AG04450 (cell line): Measurements from ENCODE around the gene CLNK. TPM values are rescaled to one million over a fixed set of nuclear protein-coding genes. Genes with fewer than 3 reads are reported as not detected.

Source experiments
- CTCF ChIA-PET: fragments of 300-600, 350-600 bp; formaldehyde crosslinking; extraction: SDS; loops from one replicate; lab custom pipeline; 2022; ENCODE audit warnings: antibody characterized with exemption, inconsistent platforms; lab: Charles Lee
- POLR2A ChIA-PET: fragments of 350-600 bp; formaldehyde crosslinking; extraction: SDS; loops from one replicate; lab custom pipeline; 2021; ENCODE audit warnings: antibody characterized with exemption, inconsistent platforms; lab: Yijun Ruan, JAX
- DNase-seq: peaks from one replicate; pipeline ENCODE4 v3.0.0-alpha.2; 2011; ENCODE audit warnings: low read depth, low spot score
- H3K27ac ChIP-seq: one replicate; pipeline ENCODE4 v1.5.1; 2012; ENCODE audit warnings: low read depth, low read length, control low read depth
- H3K27me3 ChIP-seq: one replicate; pipeline ENCODE4 v1.6.0; 2012; ENCODE audit warnings: low read length; ENCODE audit not compliant: control insufficient read depth, insufficient read depth
- H3K4me3 ChIP-seq: 2 replicates; pipeline ENCODE4 v1.5.1; 2011; ENCODE audit warnings: mild to moderate bottlenecking, low read depth, low read length, control low read depth
- H3K9me3 ChIP-seq: 2 replicates; pipeline ENCODE4 v1.5.1; 2012; ENCODE audit warnings: low read length; ENCODE audit not compliant: control insufficient read depth, insufficient read depth
- CTCF ChIP-seq: IDR thresholded peaks from 2 replicates; pipeline ENCODE4 v1.5.1; 2011; ENCODE audit warnings: low read depth, low read length, control low read depth, inconsistent platforms
- polyA plus RNA-seq: library from polyadenylated mRNA; depleted of rRNA; stranded (reverse); fragments of >200 nt; gene quantifications from 2 replicates; pipeline ENCODE4 v1.2.3, GENCODE V29; 2011

CLNK gene
- polyA plus RNA-seq, 1 experiment, result not detected

GRCh38 chr4:10502717-10503116, 181.9 kb downstream of the CLNK start:
- Histone ChIP-seq H3K9me3 (no peaks in the 10 kb centered on the region), H3K4me3 (no peak overlapping the region), H3K27ac (no peak overlapping the region), H3K27me3 (no peaks in the 10 kb centered on the region)
- DNase-seq, result no peak
- TF ChIP-seq CTCF, result no peak
- ChIA-PET CTCF (no interaction called here), POLR2A (no interaction called here)

GRCh38 chr4:10500776-10501175, 183.8 kb downstream of the CLNK start:
- H3K9me3 ChIP-seq, result no peaks in the 10 kb centered on the region
- no peak overlapping the region for H3K27ac ChIP-seq
- peaks cover 3% of the 10 kb centered on the region for H3K27me3 ChIP-seq
- DNase-seq, result no peak
- H3K4me3 ChIP-seq, result no peak overlapping the region
- POLR2A ChIA-PET, result no interaction called here
- CTCF ChIA-PET, result no interaction called here
- TF ChIP-seq CTCF, result no peak

GRCh38 chr4:10496200-10496599, 188.4 kb downstream of the CLNK start:
- no peak for DNase-seq
- H3K9me3 ChIP-seq, result no peaks in the 10 kb centered on the region
- POLR2A ChIA-PET, result no interaction called here
- no peak overlapping the region for H3K27ac ChIP-seq
- H3K27me3 ChIP-seq, result peaks cover 4% of the 10 kb centered on the region
- H3K4me3 ChIP-seq, result no peak overlapping the region
- no peak for TF ChIP-seq CTCF
- CTCF ChIA-PET, result interaction anchor here (1.5 kb wide), 1 partner anchor 36 kb away, joined by 4 read pairs; no protein-coding TSS in a partner anchor

GRCh38 chr4:10495651-10496050, 188.9 kb downstream of the CLNK start:
- CTCF ChIA-PET, result no interaction called here
- TF ChIP-seq CTCF, result no peak
- Histone ChIP-seq H3K4me3 (no peak overlapping the region), H3K27me3 (peaks cover 5% of the 10 kb centered on the region), H3K27ac (no peak overlapping the region), H3K9me3 (no peaks in the 10 kb centered on the region)
- no peak for DNase-seq
- POLR2A ChIA-PET, result no interaction called here

- DNase-seq, result no peak
- ChIA-PET POLR2A (no interaction called here), CTCF (no interaction called here)
- Histone ChIP-seq H3K9me3 (no peaks in the 10 kb centered on the region), H3K27me3 (peaks cover 5% of the 10 kb centered on the region), H3K4me3 (no peak overlapping the region), H3K27ac (no peak overlapping the region)
- no peak for TF ChIP-seq CTCF
These were observed 192.1 kb downstream of the CLNK start for GRCh38 chr4:10492464-10492863.
